SK-N-SH treated with all-trans-retinoic acid at 6 μM for 48 hours (cell line): Measurements from ENCODE around the gene ACAP2.

Experiments
- ATAC-seq: fragments of 200-7000 bp; cut with Tn5 transposase; 3 replicates; pipeline ENCODE4 v1.9.1; 2020; ENCODE audit warnings: mild to moderate bottlenecking, moderate library complexity
- ARNTL ChIP-seq: fragments of 450-650 bp; formaldehyde crosslinking; IDR thresholded peaks from 2 replicates; pipeline ENCODE4 v1.5.0; 2020; ENCODE audit warnings: low read depth, mild to moderate bottlenecking, moderate library complexity, borderline replicate concordance
- BACH2 ChIP-seq: fragments of 250-450 bp; sonication (Bioruptor Pico); IDR thresholded peaks from 2 replicates; pipeline ENCODE4 v1.9.0; 2021; ENCODE audit warnings: mild to moderate bottlenecking, borderline replicate concordance
- CSDC2 ChIP-seq: fragments of 250-450 bp; sonication (Bioruptor Pico); IDR thresholded peaks from 2 replicates; pipeline ENCODE4 v1.5.0; 2020; ENCODE audit warnings: mild to moderate bottlenecking, moderate library complexity
- ESRRG ChIP-seq: fragments of 250-450 bp; sonication (Bioruptor Pico); IDR thresholded peaks from 2 replicates; pipeline ENCODE4 v1.6.1; 2021; ENCODE audit warnings: mild to moderate bottlenecking
- GLIS3 ChIP-seq: fragments of 250-450 bp; sonication (Bioruptor Pico); IDR thresholded peaks from 2 replicates; pipeline ENCODE4 v1.5.0; 2020; ENCODE audit warnings: mild to moderate bottlenecking, moderate library complexity
- OSR1 ChIP-seq: fragments of 250-450 bp; sonication (Bioruptor Pico); IDR thresholded peaks from 2 replicates; pipeline ENCODE4 v1.8.0; 2022; ENCODE audit warnings: moderate library complexity, mild to moderate bottlenecking, inconsistent platforms
- PPARA ChIP-seq: fragments of 250-450 bp; sonication (Bioruptor Pico); IDR thresholded peaks from 2 replicates; pipeline ENCODE4 v1.5.0; 2020; ENCODE audit warnings: mild to moderate bottlenecking, borderline replicate concordance
- RARB ChIP-seq: fragments of 250-450 bp; sonication (Bioruptor Pico); IDR thresholded peaks from 2 replicates; pipeline ENCODE4 v1.8.0; 2021; ENCODE audit warnings: mild to moderate bottlenecking, moderate library complexity
- SNAI2 ChIP-seq: fragments of 250-450 bp; sonication (Bioruptor Pico); IDR thresholded peaks from 2 replicates; pipeline ENCODE4 v1.5.0; 2020; ENCODE audit warnings: mild to moderate bottlenecking, moderate library complexity
- TCF4 ChIP-seq: fragments of 250-450 bp; sonication (Bioruptor Pico); IDR thresholded peaks from 2 replicates; pipeline ENCODE4 v1.8.0; 2021; ENCODE audit warnings: mild to moderate bottlenecking, moderate library complexity, borderline replicate concordance
- TOX ChIP-seq: fragments of 250-450 bp; sonication (Bioruptor Pico); IDR thresholded peaks from 2 replicates; pipeline ENCODE4 v1.8.0; 2021; ENCODE audit warnings: mild to moderate bottlenecking, moderate library complexity, borderline replicate concordance
- ZC3H10 ChIP-seq: fragments of 250-450 bp; sonication (Bioruptor Pico); IDR thresholded peaks from 2 replicates; pipeline ENCODE4 v1.5.1; 2021; ENCODE audit warnings: mild to moderate bottlenecking, moderate library complexity
- ZFP3 ChIP-seq: fragments of 250-450 bp; sonication (Bioruptor Pico); IDR thresholded peaks from 2 replicates; pipeline ENCODE4 v1.5.0; 2020; ENCODE audit warnings: mild to moderate bottlenecking, moderate library complexity
- ZFP30 ChIP-seq: fragments of 450-650 bp; formaldehyde crosslinking; IDR thresholded peaks from 2 replicates; pipeline ENCODE4 v1.5.0; 2022; ENCODE audit warnings: mild to moderate bottlenecking, moderate library complexity
- ZNF70 ChIP-seq: fragments of 450-650 bp; formaldehyde crosslinking; IDR thresholded peaks from 2 replicates; pipeline ENCODE4 v1.5.0; 2020; ENCODE audit warnings: mild to moderate bottlenecking, moderate library complexity
- ZNF8 ChIP-seq: fragments of 450-650 bp; formaldehyde crosslinking; IDR thresholded peaks from 2 replicates; pipeline ENCODE4 v1.5.0; 2020; ENCODE audit warnings: mild to moderate bottlenecking, moderate library complexity
- TF ChIP-seq, protein P1 (sequence below): fragments of 250-450 bp; sonication (Bioruptor Pico); IDR thresholded peaks from 2 replicates; pipeline ENCODE4 v1.8.0; 2020; ENCODE audit warnings: mild to moderate bottlenecking, moderate library complexity, borderline replicate concordance
- TF ChIP-seq, protein P2 (sequence below): fragments of 250-450 bp; sonication (Bioruptor Pico); IDR thresholded peaks from 2 replicates; pipeline ENCODE4 v1.8.0; 2021; ENCODE audit warnings: low read depth, mild to moderate bottlenecking, moderate library complexity, borderline replicate concordance
- TF ChIP-seq, protein P3 (sequence below): fragments of 250-450 bp; sonication (Bioruptor Pico); IDR thresholded peaks from 2 replicates; pipeline ENCODE4 v1.5.1; 2020; ENCODE audit warnings: low read depth, mild to moderate bottlenecking, moderate library complexity
- TF ChIP-seq, protein P4 (sequence below): fragments of 250-450 bp; sonication (Bioruptor Pico); IDR thresholded peaks from 2 replicates; pipeline ENCODE4 v1.5.1; 2021; ENCODE audit warnings: mild to moderate bottlenecking, moderate library complexity

ACAP2 gene

DNA sequence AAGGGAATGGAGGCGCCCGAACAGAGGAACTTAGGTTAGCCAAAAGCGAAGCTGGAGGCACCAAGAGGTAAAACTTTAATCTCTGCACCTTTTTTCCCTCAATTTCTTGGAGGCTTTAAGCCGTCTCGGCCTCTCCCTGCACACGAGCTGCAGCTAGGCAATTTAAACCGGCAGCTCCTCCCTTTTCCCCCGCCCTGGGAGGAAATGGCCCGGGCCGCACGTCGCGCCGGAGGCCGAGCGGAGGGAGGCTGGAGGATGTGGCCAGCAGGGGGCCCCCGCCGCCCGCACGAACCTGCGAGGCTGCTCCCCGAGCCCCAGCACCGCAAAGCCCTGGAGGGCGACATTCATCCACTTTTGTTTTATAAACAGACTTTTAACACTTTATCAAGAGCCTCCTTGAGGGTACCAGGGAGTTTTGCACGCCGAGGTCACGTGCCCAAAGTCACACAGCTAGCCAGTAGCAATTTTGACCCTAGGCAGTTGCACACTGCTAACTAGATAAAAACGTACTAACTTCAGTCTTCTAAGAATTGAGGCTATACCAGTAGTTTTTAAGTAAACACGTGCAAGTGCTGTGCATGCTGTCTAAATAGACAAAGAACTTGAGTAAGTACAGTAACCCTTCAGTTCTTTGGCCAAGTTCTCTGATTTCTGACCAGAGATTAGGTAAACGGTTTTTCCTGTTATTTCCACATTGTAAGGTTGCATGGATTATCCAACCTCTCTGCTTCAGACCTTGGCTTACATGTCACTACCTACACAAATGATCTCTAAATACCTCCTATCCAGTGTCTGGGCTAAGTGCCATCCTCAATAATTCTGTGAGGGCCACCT lies 171.2 kb downstream of the ACAP2 start (continued):
- TF ChIP-seq ZNF70 (CRISPR knock-in tag) = no peak
- TF ChIP-seq, protein P1, sequence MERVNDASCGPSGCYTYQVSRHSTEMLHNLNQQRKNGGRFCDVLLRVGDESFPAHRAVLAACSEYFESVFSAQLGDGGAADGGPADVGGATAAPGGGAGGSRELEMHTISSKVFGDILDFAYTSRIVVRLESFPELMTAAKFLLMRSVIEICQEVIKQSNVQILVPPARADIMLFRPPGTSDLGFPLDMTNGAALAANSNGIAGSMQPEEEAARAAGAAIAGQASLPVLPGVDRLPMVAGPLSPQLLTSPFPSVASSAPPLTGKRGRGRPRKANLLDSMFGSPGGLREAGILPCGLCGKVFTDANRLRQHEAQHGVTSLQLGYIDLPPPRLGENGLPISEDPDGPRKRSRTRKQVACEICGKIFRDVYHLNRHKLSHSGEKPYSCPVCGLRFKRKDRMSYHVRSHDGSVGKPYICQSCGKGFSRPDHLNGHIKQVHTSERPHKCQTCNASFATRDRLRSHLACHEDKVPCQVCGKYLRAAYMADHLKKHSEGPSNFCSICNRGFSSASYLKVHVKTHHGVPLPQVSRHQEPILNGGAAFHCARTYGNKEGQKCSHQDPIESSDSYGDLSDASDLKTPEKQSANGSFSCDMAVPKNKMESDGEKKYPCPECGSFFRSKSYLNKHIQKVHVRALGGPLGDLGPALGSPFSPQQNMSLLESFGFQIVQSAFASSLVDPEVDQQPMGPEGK (CRISPR knock-in tag) = no peak
- TF ChIP-seq, protein P2, sequence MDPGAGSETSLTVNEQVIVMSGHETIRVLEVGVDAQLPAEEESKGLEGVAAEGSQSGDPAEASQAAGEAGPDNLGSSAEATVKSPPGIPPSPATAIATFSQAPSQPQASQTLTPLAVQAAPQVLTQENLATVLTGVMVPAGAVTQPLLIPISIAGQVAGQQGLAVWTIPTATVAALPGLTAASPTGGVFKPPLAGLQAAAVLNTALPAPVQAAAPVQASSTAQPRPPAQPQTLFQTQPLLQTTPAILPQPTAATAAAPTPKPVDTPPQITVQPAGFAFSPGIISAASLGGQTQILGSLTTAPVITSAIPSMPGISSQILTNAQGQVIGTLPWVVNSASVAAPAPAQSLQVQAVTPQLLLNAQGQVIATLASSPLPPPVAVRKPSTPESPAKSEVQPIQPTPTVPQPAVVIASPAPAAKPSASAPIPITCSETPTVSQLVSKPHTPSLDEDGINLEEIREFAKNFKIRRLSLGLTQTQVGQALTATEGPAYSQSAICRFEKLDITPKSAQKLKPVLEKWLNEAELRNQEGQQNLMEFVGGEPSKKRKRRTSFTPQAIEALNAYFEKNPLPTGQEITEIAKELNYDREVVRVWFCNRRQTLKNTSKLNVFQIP (CRISPR knock-in tag) = no peak

DNA sequence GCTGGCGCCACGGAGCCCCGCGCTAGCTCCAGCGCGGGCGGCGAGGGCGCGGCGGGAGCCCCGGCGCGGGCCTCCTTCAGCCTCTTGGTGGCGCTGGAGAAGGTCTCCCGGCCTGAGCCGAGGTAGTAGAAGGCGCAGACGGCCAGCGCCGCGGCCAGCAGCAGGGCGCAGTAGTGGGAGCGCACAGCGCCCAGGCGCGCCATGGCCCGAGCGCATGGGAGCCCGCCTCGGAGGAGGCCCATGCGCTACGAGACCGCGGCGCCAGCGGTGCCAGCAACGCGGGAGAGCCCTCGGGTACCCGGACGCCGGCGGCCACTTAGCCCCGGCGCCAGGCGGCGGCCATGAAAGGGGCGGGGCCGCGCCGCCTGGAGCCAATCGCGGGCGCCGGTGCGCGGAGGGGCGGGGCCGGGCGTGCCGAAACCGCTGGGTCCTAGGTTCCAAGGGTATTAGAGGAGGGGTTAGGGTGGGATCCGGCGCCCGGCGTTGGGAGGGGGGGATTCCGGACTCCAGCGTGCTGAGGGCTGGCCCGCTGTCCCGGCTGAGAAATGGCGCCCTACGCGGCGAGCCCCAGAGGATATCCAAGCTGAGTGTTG lies 171.9 kb downstream of the ACAP2 start, which contains the start of gene XXYLT1:
XXYLT1 (minus strand) TSS at position 343 of the 593 bp plus-strand sequence; CDS start at position 242, 101 bp downstream.
- TF ChIP-seq ZFP30 = no peak
- no peak for TF ChIP-seq CSDC2 (CRISPR knock-in tag)
- no peak for TF ChIP-seq SNAI2 (CRISPR knock-in tag)
- no peak for TF ChIP-seq ZC3H10 (CRISPR knock-in tag)
- no peak for TF ChIP-seq ESRRG (CRISPR knock-in tag)
- TF ChIP-seq OSR1 (CRISPR knock-in tag) = no peak
- TF ChIP-seq, protein P3, sequence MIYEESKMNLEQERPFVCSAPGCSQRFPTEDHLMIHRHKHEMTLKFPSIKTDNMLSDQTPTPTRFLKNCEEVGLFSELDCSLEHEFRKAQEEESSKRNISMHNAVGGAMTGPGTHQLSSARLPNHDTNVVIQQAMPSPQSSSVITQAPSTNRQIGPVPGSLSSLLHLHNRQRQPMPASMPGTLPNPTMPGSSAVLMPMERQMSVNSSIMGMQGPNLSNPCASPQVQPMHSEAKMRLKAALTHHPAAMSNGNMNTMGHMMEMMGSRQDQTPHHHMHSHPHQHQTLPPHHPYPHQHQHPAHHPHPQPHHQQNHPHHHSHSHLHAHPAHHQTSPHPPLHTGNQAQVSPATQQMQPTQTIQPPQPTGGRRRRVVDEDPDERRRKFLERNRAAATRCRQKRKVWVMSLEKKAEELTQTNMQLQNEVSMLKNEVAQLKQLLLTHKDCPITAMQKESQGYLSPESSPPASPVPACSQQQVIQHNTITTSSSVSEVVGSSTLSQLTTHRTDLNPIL (CRISPR knock-in tag) = no peak
- TF ChIP-seq, all 23 proteins: peak for 0

DNA sequence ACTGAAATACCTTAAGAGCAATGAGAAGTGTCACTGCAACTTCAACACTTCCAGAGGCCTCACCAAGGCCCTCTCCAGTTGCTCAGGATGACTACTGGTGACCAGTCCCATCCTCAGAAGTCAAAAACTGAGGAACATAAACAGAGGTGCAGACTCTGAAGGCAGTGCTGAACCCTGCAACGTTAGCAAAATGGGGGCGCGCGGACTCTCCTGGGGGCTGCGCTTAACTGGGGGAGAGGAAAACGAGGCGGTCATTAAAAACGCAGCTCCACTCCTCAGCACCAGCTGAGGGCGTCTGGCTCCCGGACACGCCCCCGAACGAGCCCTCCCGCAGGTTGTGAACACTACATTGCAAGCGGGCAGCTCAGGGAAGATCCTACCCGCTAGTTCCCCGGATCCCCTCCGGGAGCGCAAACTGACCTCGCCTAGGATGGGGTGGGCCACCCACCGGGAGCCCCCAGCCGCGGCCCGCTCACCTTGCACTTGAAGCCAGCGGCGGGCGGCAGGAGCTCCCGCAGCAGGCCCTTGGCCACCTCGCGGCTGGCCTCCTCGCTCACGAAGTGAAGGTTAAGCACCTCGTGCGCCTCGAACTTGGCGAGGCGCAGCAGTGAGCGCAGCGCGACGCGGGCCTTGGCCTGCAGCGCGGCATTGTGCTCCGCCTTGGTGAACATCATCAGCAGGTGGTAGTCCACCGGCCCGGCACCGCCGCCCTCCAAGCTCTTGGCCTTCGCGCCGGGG lies 172.6 kb downstream of the ACAP2 start:
- peak; percentile 37 for ATAC-seq
- no peak for TF ChIP-seq TCF4 (CRISPR knock-in tag)
- no peak for TF ChIP-seq RARB (CRISPR knock-in tag)
- no peak for TF ChIP-seq BACH2 (CRISPR knock-in tag)
- TF ChIP-seq, protein P2 (CRISPR knock-in tag) = no peak

More for the DNA sequence above, 171.9 kb downstream of the ACAP2 start, which contains the start of gene XXYLT1:
- peak; percentile 89 for ATAC-seq

DNA sequence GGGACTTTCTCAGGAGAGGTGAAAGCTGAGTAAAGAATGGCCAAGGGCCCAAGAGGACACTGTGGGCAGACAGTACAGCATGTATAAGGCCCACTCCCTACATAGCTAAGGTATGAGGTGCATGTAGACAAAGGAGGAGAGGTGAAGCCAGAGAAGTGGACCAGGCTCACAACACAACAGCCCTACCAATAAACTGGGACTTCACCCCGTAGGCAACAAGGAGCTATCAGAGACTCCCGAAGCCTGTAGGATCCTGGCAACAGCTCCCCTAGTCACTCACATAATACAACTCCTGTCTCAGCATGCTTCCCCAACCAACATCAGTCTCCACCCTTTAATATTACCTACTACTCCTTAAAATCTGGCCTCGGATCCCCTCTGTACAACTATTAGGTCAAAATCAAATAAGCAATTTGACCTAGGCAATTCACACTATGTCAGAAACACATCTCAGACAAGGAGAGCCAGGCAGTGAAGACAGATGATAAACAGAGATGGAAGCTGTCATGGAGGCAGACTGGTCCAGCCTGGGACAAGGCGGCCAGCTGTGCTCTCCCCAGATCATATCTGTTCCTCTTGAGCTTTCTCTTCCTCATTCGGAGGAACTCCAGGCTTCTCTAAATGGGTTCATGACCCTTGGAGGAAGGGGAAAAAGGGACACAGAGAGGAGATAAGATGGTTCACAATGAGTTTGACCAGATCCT lies 173.3 kb downstream of the ACAP2 start:
- ATAC-seq = no peak
- TF ChIP-seq RARB (CRISPR knock-in tag) (no peak), PPARA (CRISPR knock-in tag) (no peak), GLIS3 (CRISPR knock-in tag) (no peak), ZNF70 (CRISPR knock-in tag) (no peak), TOX (CRISPR knock-in tag) (no peak), BACH2 (CRISPR knock-in tag) (no peak), ESRRG (CRISPR knock-in tag) (no peak), OSR1 (CRISPR knock-in tag) (no peak), ZFP30 (no peak), ZNF8 (CRISPR knock-in tag) (no peak), ZC3H10 (CRISPR knock-in tag) (no peak), SNAI2 (CRISPR knock-in tag) (no peak), ZFP3 (CRISPR knock-in tag) (no peak), ARNTL (CRISPR knock-in tag) (no peak)
- TF ChIP-seq, protein P4, sequence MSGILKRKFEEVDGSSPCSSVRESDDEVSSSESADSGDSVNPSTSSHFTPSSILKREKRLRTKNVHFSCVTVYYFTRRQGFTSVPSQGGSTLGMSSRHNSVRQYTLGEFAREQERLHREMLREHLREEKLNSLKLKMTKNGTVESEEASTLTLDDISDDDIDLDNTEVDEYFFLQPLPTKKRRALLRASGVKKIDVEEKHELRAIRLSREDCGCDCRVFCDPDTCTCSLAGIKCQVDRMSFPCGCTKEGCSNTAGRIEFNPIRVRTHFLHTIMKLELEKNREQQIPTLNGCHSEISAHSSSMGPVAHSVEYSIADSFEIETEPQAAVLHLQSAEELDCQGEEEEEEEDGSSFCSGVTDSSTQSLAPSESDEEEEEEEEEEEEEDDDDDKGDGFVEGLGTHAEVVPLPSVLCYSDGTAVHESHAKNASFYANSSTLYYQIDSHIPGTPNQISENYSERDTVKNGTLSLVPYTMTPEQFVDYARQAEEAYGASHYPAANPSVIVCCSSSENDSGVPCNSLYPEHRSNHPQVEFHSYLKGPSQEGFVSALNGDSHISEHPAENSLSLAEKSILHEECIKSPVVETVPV = no peak
- TF ChIP-seq, protein P3 (CRISPR knock-in tag) = no peak
- TF ChIP-seq, protein P2 (CRISPR knock-in tag) = no peak
